GM19023 (cell line): Measurements from ENCODE around the gene APC2.
"Not testable (repeated sequence)": the region's sequence is repeated elsewhere in the genome, so short reads cannot be mapped to it uniquely, and the experiment has no call there.

Experiments used
- ATAC-seq: cut with Tn5 transposase; IDR thresholded peaks from one replicate; pipeline ENCODE4 v1.9.1; 2021; ENCODE audit warnings: mild to moderate bottlenecking, moderate library complexity; ENCODE audit not compliant: unreplicated experiment

APC2 gene

GRCh38 chr19:1416014-1416841 is 33.7 kb upstream of the APC2 start:
- no peak for ATAC-seq

- ATAC-seq: no peak
These were observed 32.8 kb upstream of the APC2 start for GRCh38 chr19:1417145-1417544.

- no peak for ATAC-seq
These were observed 32.0 kb upstream of the APC2 start for GRCh38 chr19:1417681-1418495.

GRCh38 chr19:1418496-1418775 is 31.5 kb upstream of the APC2 start:
- ATAC-seq: no peak

- no peak for ATAC-seq
These were observed 30.8 kb upstream of the APC2 start for GRCh38 chr19:1418951-1419738.

GRCh38 chr19:1420085-1420484 is 29.8 kb upstream of the APC2 start:
- ATAC-seq: not testable (repeated sequence)

- no peak for ATAC-seq
These were observed 29.3 kb upstream of the APC2 start for GRCh38 chr19:1420590-1420989.

- ATAC-seq: no peak
These were observed 28.5 kb upstream of the APC2 start for GRCh38 chr19:1421218-1421957.

GRCh38 chr19:1421958-1422305 is 28.0 kb upstream of the APC2 start:
- ATAC-seq: no peak

- ATAC-seq: no peak
These were observed 27.6 kb upstream of the APC2 start for GRCh38 chr19:1422360-1422759.

- ATAC-seq: no peak
These were observed 27.0 kb upstream of the APC2 start for GRCh38 chr19:1422943-1423342.

- no peak for ATAC-seq
These were observed 26.3 kb upstream of the APC2 start for GRCh38 chr19:1423436-1424191.

- no peak for ATAC-seq
These were observed 25.5 kb upstream of the APC2 start for GRCh38 chr19:1424192-1424955.

GRCh38 chr19:1425102-1425837 is 24.7 kb upstream of the APC2 start:
- ATAC-seq: no peak

- no peak for ATAC-seq
These were observed 24.0 kb upstream of the APC2 start for GRCh38 chr19:1425902-1426301.

GRCh38 chr19:1426736-1427135 is 23.2 kb upstream of the APC2 start:
- ATAC-seq: no peak

- no peak for ATAC-seq
These were observed 22.6 kb upstream of the APC2 start for GRCh38 chr19:1427221-1427920.

- no peak for ATAC-seq
These were observed 21.1 kb upstream of the APC2 start for GRCh38 chr19:1428738-1429391.
